Spleen (tissue), 7 donors: Measurements from ENCODE around the gene N4BP2L1.

Experiments used
- CTCF ChIP-seq, 11 experiments: fragments of 200-600 bp in 7 of 11; fragments of 450-650 bp in 4 of 11; sonication (generic) in 4 of 11; IDR thresholded peaks in 8 of 11; conservative IDR thresholded peaks in 3 of 11; 1 replicate in 7 of 11; 2 replicates in 4 of 11; pipeline versions ENCODE4 v1.4.0 to v1.8.0; 2016 to 2021; ENCODE audit warnings: antibody characterized with exemption in 11 of 11, inconsistent platforms in 4 of 11, mild to moderate bottlenecking in 1 of 11
- POLR2A ChIP-seq, 3 donors: fragments of 450-650 bp; IDR thresholded peaks; one replicate each; pipeline ENCODE4 v1.5.1; 2017; ENCODE audit warnings: antibody characterized with exemption in 3 of 3, mild to moderate bottlenecking in 1 of 3
- donor health status: DM: no; HTN: no; CAD: no; lungs with moderate emphysema.
- donor health status: DM: no; HTN: no; CAD: no.
- donor health status: DM: no; HTN: no; CAD: no.

- TF ChIP-seq CTCF (IDR thresholded peaks at IDR 0.05 in 8 of 11, conservative IDR thresholded peaks at IDR 0.05 in 3 of 11), result no peak
- no peak for TF ChIP-seq POLR2A (IDR thresholded peaks at IDR 0.05)
Measured at GRCh38 chr13:32476021-32476731, 48.2 kb upstream of the N4BP2L1 start.
